NT2/D1 (cell line): ENCODE data around the gene SLC66A2.

ENCODE experiments used
- DNase-seq: peaks from one replicate; pipeline ENCODE4 v3.0.0-alpha.2; 2011; ENCODE audit warnings: low read depth, low spot score
- H3K27me3 ChIP-seq: 2 replicates; pipeline ENCODE4 v1.6.0; 2011; ENCODE audit warnings: mild to moderate bottlenecking; ENCODE audit not compliant: insufficient read length, insufficient read depth
- H3K36me3 ChIP-seq: 2 replicates; pipeline ENCODE4 v1.6.1; 2011; ENCODE audit warnings: mild to moderate bottlenecking, low read length, mixed read lengths; ENCODE audit not compliant: insufficient read depth, insufficient read length
- H3K4me1 ChIP-seq: 2 replicates; pipeline ENCODE4 v1.5.1; 2011; ENCODE audit not compliant: insufficient read depth, insufficient read length
- H3K4me3 ChIP-seq: 2 replicates; pipeline ENCODE4 v1.5.1; 2011; ENCODE audit warnings: low read depth; ENCODE audit not compliant: insufficient read length
- H3K9ac ChIP-seq: 2 replicates; pipeline ENCODE4 v1.6.0; 2011; ENCODE audit warnings: low read depth; ENCODE audit not compliant: insufficient read length
- H3K9me3 ChIP-seq: 2 replicates; pipeline ENCODE4 v1.5.1; 2011; ENCODE audit warnings: mild to moderate bottlenecking, low read length; ENCODE audit not compliant: insufficient read depth
- SUZ12 ChIP-seq: IDR thresholded peaks from 2 replicates; pipeline ENCODE4 v1.6.1; 2011; ENCODE audit not compliant: insufficient read length, insufficient read depth; ENCODE audit errors: extremely low read depth
- YY1 ChIP-seq: IDR thresholded peaks from 2 replicates; pipeline ENCODE4 v1.6.1; 2011; ENCODE audit not compliant: insufficient read length, insufficient read depth
- ZNF274 ChIP-seq: IDR thresholded peaks from 2 replicates; pipeline ENCODE4 v1.6.1; 2011; ENCODE audit warnings: mild to moderate bottlenecking, low read depth, low read length

SLC66A2 gene

GRCh38 chr18:79955302-79956075, 4.0 kb upstream of the SLC66A2 start:
- H3K9ac ChIP-seq = no peak overlapping the region
- H3K27me3 ChIP-seq = peaks cover 79% of the 10 kb centered on the region
- no peak for DNase-seq
- H3K4me1 ChIP-seq = peaks cover 7% of the 10 kb centered on the region
- no peak overlapping the region for H3K4me3 ChIP-seq
- no peaks in the 10 kb centered on the region for H3K36me3 ChIP-seq
- H3K9me3 ChIP-seq = no peaks in the 10 kb centered on the region
- TF ChIP-seq ZNF274 = no peak
- no peak for TF ChIP-seq YY1
- no peak for TF ChIP-seq SUZ12

- TF ChIP-seq SUZ12 (no peak), ZNF274 (no peak), YY1 (no peak)
- no peaks in the 10 kb centered on the region for H3K36me3 ChIP-seq
- H3K4me1 ChIP-seq = peaks cover 7% of the 10 kb centered on the region
- H3K9me3 ChIP-seq = no peaks in the 10 kb centered on the region
- H3K9ac ChIP-seq = no peak overlapping the region
- no peak overlapping the region for H3K4me3 ChIP-seq
- DNase-seq = no peak
- peaks cover 84% of the 10 kb centered on the region for H3K27me3 ChIP-seq
Observed at GRCh38 chr18:79954791-79955190, 3.3 kb upstream of the SLC66A2 start.

GRCh38 chr18:79953971-79954651, 2.7 kb upstream of the SLC66A2 start:
- Histone ChIP-seq H3K9me3 (no peaks in the 10 kb centered on the region), H3K4me3 (no peak overlapping the region), H3K4me1 (peaks cover 7% of the 10 kb centered on the region), H3K27me3 (peaks cover 82% of the 10 kb centered on the region), H3K36me3 (peaks cover 2% of the 10 kb centered on the region), H3K9ac (peak overlapping the region; percentile 8)
- TF ChIP-seq YY1 (no peak), ZNF274 (no peak), SUZ12 (no peak)
- DNase-seq = no peak

GRCh38 chr18:79952996-79953559, 1.6 kb upstream of the SLC66A2 start:
- peaks cover 83% of the 10 kb centered on the region for H3K27me3 ChIP-seq
- TF ChIP-seq SUZ12 (peak; percentile 62), YY1 (no peak), ZNF274 (no peak)
- H3K4me3 ChIP-seq = no peak overlapping the region
- H3K36me3 ChIP-seq = peaks cover 9% of the 10 kb centered on the region
- H3K4me1 ChIP-seq = peaks cover 7% of the 10 kb centered on the region
- no peaks in the 10 kb centered on the region for H3K9me3 ChIP-seq
- no peak for DNase-seq
- H3K9ac ChIP-seq = peak overlapping the region; percentile 9

- H3K9ac ChIP-seq = peak overlapping the region; percentile 59
- H3K9me3 ChIP-seq = no peaks in the 10 kb centered on the region
- TF ChIP-seq ZNF274 = no peak
- no peak for TF ChIP-seq SUZ12
- no peak for TF ChIP-seq YY1
- DNase-seq = no peak
- peak overlapping the region; percentile 50 for H3K4me3 ChIP-seq
- peaks cover 7% of the 10 kb centered on the region for H3K4me1 ChIP-seq
- H3K27me3 ChIP-seq = peaks cover 82% of the 10 kb centered on the region
- H3K36me3 ChIP-seq = peaks cover 9% of the 10 kb centered on the region
Observed at GRCh38 chr18:79952456-79952995, 1.1 kb upstream of the SLC66A2 start.

GRCh38 chr18:79950515-79951341, 725 bp downstream of the SLC66A2 start:
- H3K9me3 ChIP-seq = no peaks in the 10 kb centered on the region
- peaks cover 9% of the 10 kb centered on the region for H3K36me3 ChIP-seq
- TF ChIP-seq SUZ12 (no peak), ZNF274 (no peak), YY1 (no peak)
- peak overlapping the region; percentile 86 for H3K4me3 ChIP-seq
- DNase-seq = no peak
- peaks cover 65% of the 10 kb centered on the region for H3K27me3 ChIP-seq
- peaks cover 8% of the 10 kb centered on the region for H3K4me1 ChIP-seq
- H3K9ac ChIP-seq = peak overlapping the region; percentile 89
